ENCODE results near the gene SERPINA3. TPM values are rescaled to one million over a fixed set of nuclear protein-coding genes. Genes with fewer than 3 reads are reported as not detected.

The SERPINA3 gene
- total and polyA plus RNA-seq, 2 donors (not counting 1 experiment from before 2014, with no cell fraction given), result not detected

DNA sequence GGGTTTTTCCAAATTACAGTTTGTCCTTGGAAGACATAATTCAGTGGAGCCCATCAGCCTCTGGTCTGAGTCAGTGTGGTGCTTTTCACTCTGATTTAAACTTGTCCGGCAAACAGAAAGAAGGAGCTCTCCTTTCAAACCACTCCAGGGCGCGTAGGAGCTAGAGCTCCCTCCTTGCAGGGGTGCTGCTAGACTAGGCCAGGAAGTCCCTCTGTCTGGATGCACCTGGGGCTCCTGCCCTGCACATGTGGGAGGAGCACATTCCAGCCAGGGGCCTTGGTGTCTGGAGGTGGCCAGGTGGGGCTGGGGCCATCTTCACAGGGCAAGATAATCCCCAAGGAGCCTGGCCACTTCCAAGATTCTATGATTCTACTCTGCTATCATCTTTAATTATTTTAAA is 3.1 kb downstream of the SERPINA3 start:
- TF ChIP-seq EZH2 (IDR thresholded peaks at IDR 0.05; ENCODE audit: borderline replicate concordance, insufficient read depth, low read depth, low read length, poor library complexity, severe bottlenecking), result no peak
- TF ChIP-seq, protein P1, sequence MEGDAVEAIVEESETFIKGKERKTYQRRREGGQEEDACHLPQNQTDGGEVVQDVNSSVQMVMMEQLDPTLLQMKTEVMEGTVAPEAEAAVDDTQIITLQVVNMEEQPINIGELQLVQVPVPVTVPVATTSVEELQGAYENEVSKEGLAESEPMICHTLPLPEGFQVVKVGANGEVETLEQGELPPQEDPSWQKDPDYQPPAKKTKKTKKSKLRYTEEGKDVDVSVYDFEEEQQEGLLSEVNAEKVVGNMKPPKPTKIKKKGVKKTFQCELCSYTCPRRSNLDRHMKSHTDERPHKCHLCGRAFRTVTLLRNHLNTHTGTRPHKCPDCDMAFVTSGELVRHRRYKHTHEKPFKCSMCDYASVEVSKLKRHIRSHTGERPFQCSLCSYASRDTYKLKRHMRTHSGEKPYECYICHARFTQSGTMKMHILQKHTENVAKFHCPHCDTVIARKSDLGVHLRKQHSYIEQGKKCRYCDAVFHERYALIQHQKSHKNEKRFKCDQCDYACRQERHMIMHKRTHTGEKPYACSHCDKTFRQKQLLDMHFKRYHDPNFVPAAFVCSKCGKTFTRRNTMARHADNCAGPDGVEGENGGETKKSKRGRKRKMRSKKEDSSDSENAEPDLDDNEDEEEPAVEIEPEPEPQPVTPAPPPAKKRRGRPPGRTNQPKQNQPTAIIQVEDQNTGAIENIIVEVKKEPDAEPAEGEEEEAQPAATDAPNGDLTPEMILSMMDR (IDR thresholded peaks at IDR 0.05), result no peak
- peaks cover 5% of the 10 kb centered on the region for H3K9me3 Mint-ChIP-seq (ENCODE audit: insufficient read depth)
- no peaks in the 10 kb centered on the region for H3K4me1 Mint-ChIP-seq
- no peak for DNase-seq
- H4K20me1 ChIP-seq (ENCODE audit: control insufficient read depth, insufficient read depth, low read length, poor library complexity, severe bottlenecking), result no peaks in the 10 kb centered on the region
- POLR2A ChIA-PET, result no interaction called here
- no peak for ATAC-seq (ENCODE audit: low read depth)
- H3K27ac ChIP-seq (ENCODE audit: low read length in 2 of 2), result no peak overlapping the region
- no peaks in the 10 kb centered on the region for H3K79me2 ChIP-seq (ENCODE audit: control insufficient read depth, insufficient read depth, low read length)
- no peak overlapping the region for H3K27ac Mint-ChIP-seq
- H3K4me3 ChIP-seq (ENCODE audit: control extremely low read depth in 1 of 5, extremely low read depth in 1 of 5, insufficient read depth in 1 of 5, low read depth in 2 of 5, low read length in 4 of 5), result no peak overlapping the region
- H3K4me3 Mint-ChIP-seq, result no peak overlapping the region
- CTCF ChIA-PET, result no interaction called here
- intact Hi-C loops (cut with micrococcal nuclease), result no loop called here
- H3K9ac ChIP-seq (ENCODE audit: low read length), result no peak overlapping the region
- H3K27me3 Mint-ChIP-seq, result no peaks in the 10 kb centered on the region
- no peaks in the 10 kb centered on the region for H3K27me3 ChIP-seq (replicated peaks in 1 of 4; ENCODE audit: control extremely low read depth in 1 of 4, control insufficient read depth in 3 of 4, insufficient read depth in 4 of 4, low read length in 3 of 4)
- no peak overlapping the region for H3K4me2 ChIP-seq (replicated peaks; ENCODE audit: low read depth, low read length, poor library complexity, severe bottlenecking)
- no peaks in the 10 kb centered on the region for H3K36me3 ChIP-seq (replicated peaks in 1 of 2; ENCODE audit: control extremely low read depth in 1 of 2, control insufficient read depth in 1 of 2, extremely low read depth in 1 of 2, insufficient read depth in 2 of 2, low read length in 1 of 2)
- 100% methylated on average over 1 of the region's 3 CpGs for WGBS (ENCODE audit: insufficient coverage)
- H3K9me3 ChIP-seq (ENCODE audit: control extremely low read depth in 1 of 3, control insufficient read depth in 2 of 3, insufficient read depth in 1 of 3, low read length in 2 of 3), result peaks cover 0 to 31% (median 17%) of the 10 kb centered on the region in 3 donors
- H3K4me1 ChIP-seq (ENCODE audit: control insufficient read depth in 2 of 2, insufficient read depth in 2 of 2, low read length in 2 of 2), result no peaks in the 10 kb centered on the region
- H2AFZ ChIP-seq (ENCODE audit: insufficient read depth, low read depth, low read length, poor library complexity, severe bottlenecking), result no peak overlapping the region

DNA sequence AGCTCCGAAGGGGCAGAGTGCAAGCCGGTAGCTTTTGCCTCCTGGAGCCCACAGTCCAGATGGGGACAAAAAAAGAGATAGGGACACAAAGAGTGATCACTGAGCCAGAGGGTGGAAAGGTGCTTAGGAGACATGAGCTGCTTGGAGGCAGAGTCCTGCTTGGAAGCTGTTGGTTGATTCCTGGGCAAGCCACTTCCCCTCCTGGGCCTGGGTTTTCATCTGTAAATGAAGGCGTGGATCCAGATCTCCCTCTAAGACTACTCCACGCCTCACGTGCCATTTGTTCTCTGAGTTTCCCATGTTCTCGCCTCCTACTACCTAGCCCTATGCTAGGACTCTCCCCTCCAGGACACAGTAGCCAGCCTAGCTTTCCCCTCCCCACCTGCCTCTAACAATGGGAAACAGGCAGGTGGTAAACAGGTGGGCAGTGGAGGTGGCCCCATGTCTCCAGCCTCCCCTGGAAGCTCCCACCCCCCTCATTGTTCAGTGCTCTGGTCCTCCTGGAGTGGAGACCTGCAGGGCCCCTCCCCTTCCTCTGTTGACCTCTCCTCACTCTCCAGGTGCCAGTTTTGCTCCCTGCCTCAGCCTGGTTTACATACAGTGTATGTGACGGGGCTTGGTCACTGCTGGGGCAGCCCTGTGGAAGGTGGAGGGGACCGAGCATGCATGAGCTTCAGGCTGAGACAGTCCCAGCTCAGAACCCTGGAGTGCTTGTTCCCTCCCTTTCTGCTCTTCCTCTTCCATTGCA is 3.8 kb downstream of the SERPINA3 start:
- Histone ChIP-seq H3K27me3 (replicated peaks in 1 of 4; ENCODE audit: control extremely low read depth in 1 of 4, control insufficient read depth in 3 of 4, insufficient read depth in 4 of 4, low read length in 3 of 4) (no peaks in the 10 kb centered on the region), H3K4me3 (ENCODE audit: control extremely low read depth in 1 of 5, extremely low read depth in 1 of 5, insufficient read depth in 1 of 5, low read depth in 2 of 5, low read length in 4 of 5) (no peak overlapping the region), H4K20me1 (ENCODE audit: control insufficient read depth, insufficient read depth, low read length, poor library complexity, severe bottlenecking) (no peaks in the 10 kb centered on the region), H3K27ac (ENCODE audit: low read length in 2 of 2) (no peak overlapping the region), H2AFZ (ENCODE audit: insufficient read depth, low read depth, low read length, poor library complexity, severe bottlenecking) (no peak overlapping the region), H3K4me1 (ENCODE audit: control insufficient read depth in 2 of 2, insufficient read depth in 2 of 2, low read length in 2 of 2) (no peaks in the 10 kb centered on the region), H3K79me2 (ENCODE audit: control insufficient read depth, insufficient read depth, low read length) (no peaks in the 10 kb centered on the region), H3K9me3 (ENCODE audit: control extremely low read depth in 1 of 3, control insufficient read depth in 2 of 3, insufficient read depth in 1 of 3, low read length in 2 of 3) (peaks cover 0 to 35% (median 17%) of the 10 kb centered on the region in 3 donors), H3K9ac (ENCODE audit: low read length) (no peak overlapping the region), H3K4me2 (replicated peaks; ENCODE audit: low read depth, low read length, poor library complexity, severe bottlenecking) (no peak overlapping the region), H3K36me3 (replicated peaks in 1 of 2; ENCODE audit: control extremely low read depth in 1 of 2, control insufficient read depth in 1 of 2, extremely low read depth in 1 of 2, insufficient read depth in 2 of 2, low read length in 1 of 2) (no peaks in the 10 kb centered on the region)
- 89% methylated on average over 8 of the region's 8 CpGs for WGBS (ENCODE audit: insufficient coverage)
- Mint-ChIP-seq H3K4me1 (no peaks in the 10 kb centered on the region), H3K4me3 (no peak overlapping the region), H3K27ac (no peak overlapping the region), H3K27me3 (peaks cover 4% of the 10 kb centered on the region), H3K9me3 (ENCODE audit: insufficient read depth) (peaks cover 5% of the 10 kb centered on the region)
- ChIA-PET POLR2A (no interaction called here), CTCF (no interaction called here)
- TF ChIP-seq EZH2 (IDR thresholded peaks at IDR 0.05; ENCODE audit: borderline replicate concordance, insufficient read depth, low read depth, low read length, poor library complexity, severe bottlenecking), result no peak
- TF ChIP-seq, protein P1 (IDR thresholded peaks at IDR 0.05), result no peak
- intact Hi-C loops (cut with micrococcal nuclease), result no loop called here
- ATAC-seq (ENCODE audit: low read depth) (no peak), DNase-seq (no peak)
